ENCODE results near the gene YIF1B. TPM values are rescaled to one million over a fixed set of nuclear protein-coding genes. Genes with fewer than 3 reads are reported as not detected.

The YIF1B gene
- total and polyA plus RNA-seq, 9 donors: 8.5 to 37.2 (median 21.8) TPM

DNA sequence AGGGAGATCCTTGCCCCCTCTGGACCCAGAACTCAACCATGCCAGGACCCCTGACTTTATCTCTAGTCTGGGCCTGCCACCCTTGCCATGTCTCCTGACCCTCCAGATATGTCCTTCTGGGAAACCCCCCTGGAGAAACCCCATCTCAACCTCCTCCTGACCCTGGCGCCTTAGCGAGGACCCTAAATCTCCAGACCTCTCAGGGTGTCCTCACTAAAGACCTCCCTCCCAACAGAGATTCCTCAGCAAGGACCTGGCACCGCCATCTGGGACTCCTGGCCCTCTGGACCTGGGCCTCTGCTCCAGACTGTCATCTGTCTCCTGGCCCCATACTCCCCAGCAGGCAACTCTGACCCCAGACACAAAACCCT lies 5.2 kb upstream of the YIF1B start:
- H3K27ac ChIP-seq: peak overlapping the region; percentile 58 to 75
- DNase-seq: peak in 3 of 5 donors; percentile 41 to 52 (median 49)
- TF ChIP-seq CTCF (IDR thresholded peaks at IDR 0.05) (no peak), POLR2A (IDR thresholded peaks at IDR 0.05) (no peak), EP300 (IDR thresholded peaks at IDR 0.05) (no peak)
- peaks cover 13% of the 10 kb centered on the region for H3K4me1 ChIP-seq (ENCODE audit: insufficient read depth)
- H3K27me3 ChIP-seq: no peaks in the 10 kb centered on the region
- peak overlapping the region; percentile 54 for H3K4me3 ChIP-seq
- H3K36me3 ChIP-seq: no peaks in the 10 kb centered on the region
- no peaks in the 10 kb centered on the region for H3K9me3 ChIP-seq
- intact Hi-C loops (cut with DNase I): loop anchor here in 2 of 4 donors (5.0 to 10.0 kb wide), 2 partner anchors 69 to 176 kb away; no protein-coding TSS in a partner anchor
- WGBS, 3 donors: 57 to 66% (median 58%) methylated on average over 3 of the region's 3 CpGs

DNA sequence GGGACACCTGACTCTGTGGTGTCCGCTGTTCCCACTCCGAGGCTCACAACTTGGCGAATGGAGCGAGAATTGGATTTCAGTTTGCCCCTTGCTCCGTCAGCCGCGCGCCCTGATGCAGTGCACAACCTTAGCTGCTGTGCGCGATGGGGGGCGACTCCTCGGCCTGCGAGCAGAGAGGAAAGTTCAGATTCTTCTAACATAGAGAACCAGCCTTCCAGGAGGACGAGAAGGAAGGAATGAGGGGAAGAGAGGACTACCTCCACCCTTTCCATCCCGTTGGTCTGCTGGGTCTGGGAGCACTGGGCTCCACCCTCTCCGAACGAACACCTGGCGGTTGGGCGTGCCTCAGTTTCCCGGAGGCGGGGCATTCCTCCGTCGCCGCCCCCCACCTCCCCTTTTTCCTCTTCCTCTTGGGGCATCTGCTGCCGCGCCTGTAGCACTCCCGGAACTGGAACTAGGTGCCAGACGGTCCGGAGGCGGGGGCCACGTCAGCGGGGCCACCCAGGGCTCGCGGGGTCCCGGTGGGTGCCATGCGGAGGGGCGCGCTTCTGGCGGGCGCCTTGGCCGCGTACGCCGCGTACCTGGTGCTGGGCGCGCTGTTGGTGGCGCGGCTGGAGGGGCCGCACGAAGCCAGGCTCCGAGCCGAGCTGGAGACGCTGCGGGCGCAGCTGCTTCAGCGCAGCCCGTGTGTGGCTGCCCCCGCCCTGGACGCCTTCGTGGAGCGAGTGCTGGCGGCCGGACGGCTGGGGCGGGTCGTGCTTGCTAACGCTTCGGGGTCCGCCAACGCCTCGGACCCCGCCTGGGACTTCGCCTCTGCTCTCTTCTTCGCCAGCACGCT lies 3.9 kb upstream of the YIF1B start, which contains the start of gene KCNK6:
Gene KCNK6, plus strand, starts transcription at position 425 of the 838 bp plus-strand sequence. Its CDS starts 106 bp downstream, at position 531.
- DNase-seq: peak; percentile 52 to 76 (median 64)
- Histone ChIP-seq H3K27ac (peak within 1 kb of the TSS; percentile 71 to 75), H3K27me3 (no peaks in the 10 kb centered on the region), H3K36me3 (no peaks in the 10 kb centered on the region), H3K4me1 (ENCODE audit: insufficient read depth) (peaks cover 13% of the 10 kb centered on the region), H3K4me3 (peak within 1 kb of the TSS; percentile 54), H3K9me3 (no peaks in the 10 kb centered on the region)
- TF ChIP-seq CTCF (IDR thresholded peaks at IDR 0.05) (peak in 1 of 3 donors; percentile 13), POLR2A (IDR thresholded peaks at IDR 0.05) (peak; percentile 22), EP300 (IDR thresholded peaks at IDR 0.05) (no peak)
- WGBS, 3 donors: 6 to 8% (median 7%) methylated on average over 72 to 76 of the region's 76 CpGs
- intact Hi-C loops (cut with DNase I): loop anchor here in 3 of 4 donors (5.0 to 10.0 kb wide), 2 partner anchors 67 to 175 kb away; no protein-coding TSS in a partner anchor

- TF ChIP-seq POLR2A (IDR thresholded peaks at IDR 0.05) (no peak), CTCF (IDR thresholded peaks at IDR 0.05) (no peak), EP300 (IDR thresholded peaks at IDR 0.05) (no peak)
- H3K36me3 ChIP-seq: no peaks in the 10 kb centered on the region
- H3K9me3 ChIP-seq: no peaks in the 10 kb centered on the region
- 52 to 68% (median 54%) methylated on average over 6 of the region's 6 CpGs for WGBS, 3 donors
- peak overlapping the region in 1 of 2 donors; percentile 75 for H3K27ac ChIP-seq
- H3K4me1 ChIP-seq (ENCODE audit: insufficient read depth): peaks cover 13% of the 10 kb centered on the region
- DNase-seq: peak in 3 of 5 donors; percentile 44 to 57 (median 55)
- no peak overlapping the region for H3K4me3 ChIP-seq
- intact Hi-C loops (cut with DNase I): loop anchor here in 1 of 4 donors (5.0 kb wide), 1 partner anchor 66 kb away; no protein-coding TSS in a partner anchor
- no peaks in the 10 kb centered on the region for H3K27me3 ChIP-seq
Observed at GRCh38 chr19:38318660-38319059, 2.9 kb upstream of the YIF1B start.

DNA sequence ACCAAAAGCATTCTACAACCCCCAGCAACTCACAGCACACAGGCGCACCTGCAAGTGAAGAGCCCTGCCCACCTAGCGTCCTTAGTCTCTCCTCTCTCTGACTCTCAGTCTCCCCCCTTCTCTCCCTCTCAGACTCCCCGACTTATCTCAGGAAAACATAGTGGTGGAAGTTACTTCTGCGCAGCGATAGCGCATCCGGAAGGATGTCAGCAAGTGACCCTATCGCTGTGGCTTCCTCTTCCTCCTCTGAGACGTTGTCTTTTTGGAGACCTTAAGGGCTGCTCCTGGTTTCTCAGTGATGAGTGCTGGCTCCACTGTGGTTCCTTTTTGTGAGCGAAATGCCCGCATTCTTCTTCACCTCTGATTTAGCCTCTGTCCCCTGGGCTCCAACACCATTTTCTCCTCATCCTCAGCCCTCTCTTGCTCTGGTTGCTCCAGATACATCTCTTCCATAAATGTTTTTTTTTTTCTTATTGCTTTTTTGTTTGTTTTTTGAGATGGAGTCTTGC lies 1.4 kb upstream of the YIF1B start:
- no peak for TF ChIP-seq POLR2A (IDR thresholded peaks at IDR 0.05)
- TF ChIP-seq EP300 (IDR thresholded peaks at IDR 0.05): no peak
- 69 to 77% (median 76%) methylated on average over 11 of the region's 11 CpGs for WGBS, 3 donors
- no peak overlapping the region for H3K4me3 ChIP-seq

More for the DNA sequence above, 1.4 kb upstream of the YIF1B start:
- no peaks in the 10 kb centered on the region for H3K9me3 ChIP-seq
- H3K27me3 ChIP-seq: no peaks in the 10 kb centered on the region
- peaks cover 7% of the 10 kb centered on the region for H3K4me1 ChIP-seq (ENCODE audit: insufficient read depth)
- intact Hi-C loops (cut with DNase I): loop anchor here in 1 of 4 donors (5.0 kb wide), 1 partner anchor 65 kb away; no protein-coding TSS in a partner anchor
- H3K36me3 ChIP-seq: no peaks in the 10 kb centered on the region
- no peak overlapping the region for H3K27ac ChIP-seq
- DNase-seq: no peak
